Neutrophil (primary cell): Measurements from ENCODE around the gene IL1RAPL2.
"Not testable (repeated sequence)": the region's sequence is repeated elsewhere in the genome, so short reads cannot be mapped to it uniquely, and the experiment has no call there.

Source experiments
- H3K27ac ChIP-seq: fragments of 200-600 bp; sonication (generic); 2 replicates; pipeline ENCODE4 v1.5.1; 2016; ENCODE audit warnings: mild to moderate bottlenecking, moderate library complexity
- H3K27me3 ChIP-seq: fragments of 200-600 bp; sonication (generic); 2 replicates; pipeline ENCODE4 v1.6.0; 2016; ENCODE audit warnings: mild to moderate bottlenecking
- H3K36me3 ChIP-seq: fragments of 200-600 bp; sonication (generic); 2 replicates; pipeline ENCODE4 v1.5.1; 2017
- H3K4me1 ChIP-seq, 2 experiments: fragments of 200-600 bp in 1 of 2; sonication (generic) in 1 of 2; 1 replicate in 1 of 2; 2 replicates in 1 of 2; pipeline versions ENCODE4 v1.5.1 to v1.6.1; 2013 to 2016; ENCODE audit warnings: low read depth in 1 of 2, low read length in 1 of 2, mild to moderate bottlenecking in 1 of 2, moderate library complexity in 1 of 2; ENCODE audit not compliant: control insufficient read depth in 1 of 2, insufficient read depth in 1 of 2
- H3K4me3 ChIP-seq, 2 experiments: fragments of 200-600 bp in 1 of 2; sonication (generic) in 1 of 2; 1 replicate in 1 of 2; 2 replicates in 1 of 2; pipeline ENCODE4 v1.5.1; 2013 to 2016; ENCODE audit warnings: low read depth in 1 of 2, low read length in 1 of 2, mild to moderate bottlenecking in 1 of 2, moderate library complexity in 1 of 2
- H3K9me3 ChIP-seq: fragments of 200-600 bp; sonication (generic); 2 replicates; pipeline ENCODE4 v1.5.1; 2016
- TF ChIP-seq, protein P1 (sequence below): fragments of 200-600 bp; sonication (generic); IDR thresholded peaks from 2 replicates; pipeline ENCODE4 v1.5.1; 2016; ENCODE audit warnings: antibody characterized with exemption

IL1RAPL2 gene

GRCh38 chrX:105101378-105101777 is 535.4 kb downstream of the IL1RAPL2 start:
- no peak overlapping the region for H3K27ac ChIP-seq
- no peaks in the 10 kb centered on the region for H3K36me3 ChIP-seq
- TF ChIP-seq, protein P1, sequence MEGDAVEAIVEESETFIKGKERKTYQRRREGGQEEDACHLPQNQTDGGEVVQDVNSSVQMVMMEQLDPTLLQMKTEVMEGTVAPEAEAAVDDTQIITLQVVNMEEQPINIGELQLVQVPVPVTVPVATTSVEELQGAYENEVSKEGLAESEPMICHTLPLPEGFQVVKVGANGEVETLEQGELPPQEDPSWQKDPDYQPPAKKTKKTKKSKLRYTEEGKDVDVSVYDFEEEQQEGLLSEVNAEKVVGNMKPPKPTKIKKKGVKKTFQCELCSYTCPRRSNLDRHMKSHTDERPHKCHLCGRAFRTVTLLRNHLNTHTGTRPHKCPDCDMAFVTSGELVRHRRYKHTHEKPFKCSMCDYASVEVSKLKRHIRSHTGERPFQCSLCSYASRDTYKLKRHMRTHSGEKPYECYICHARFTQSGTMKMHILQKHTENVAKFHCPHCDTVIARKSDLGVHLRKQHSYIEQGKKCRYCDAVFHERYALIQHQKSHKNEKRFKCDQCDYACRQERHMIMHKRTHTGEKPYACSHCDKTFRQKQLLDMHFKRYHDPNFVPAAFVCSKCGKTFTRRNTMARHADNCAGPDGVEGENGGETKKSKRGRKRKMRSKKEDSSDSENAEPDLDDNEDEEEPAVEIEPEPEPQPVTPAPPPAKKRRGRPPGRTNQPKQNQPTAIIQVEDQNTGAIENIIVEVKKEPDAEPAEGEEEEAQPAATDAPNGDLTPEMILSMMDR: no peak
- H3K27me3 ChIP-seq: no peaks in the 10 kb centered on the region
- no peak overlapping the region for H3K4me3 ChIP-seq
- H3K9me3 ChIP-seq: no peaks in the 10 kb centered on the region
- no peaks in the 10 kb centered on the region for H3K4me1 ChIP-seq

GRCh38 chrX:105109936-105110335 is 543.9 kb downstream of the IL1RAPL2 start:
- no peak overlapping the region for H3K27ac ChIP-seq
- TF ChIP-seq, protein P1: no peak
- H3K9me3 ChIP-seq: no peaks in the 10 kb centered on the region
- H3K27me3 ChIP-seq: no peaks in the 10 kb centered on the region
- H3K4me3 ChIP-seq: no peak overlapping the region
- no peaks in the 10 kb centered on the region for H3K4me1 ChIP-seq
- H3K36me3 ChIP-seq: no peaks in the 10 kb centered on the region

DNA sequence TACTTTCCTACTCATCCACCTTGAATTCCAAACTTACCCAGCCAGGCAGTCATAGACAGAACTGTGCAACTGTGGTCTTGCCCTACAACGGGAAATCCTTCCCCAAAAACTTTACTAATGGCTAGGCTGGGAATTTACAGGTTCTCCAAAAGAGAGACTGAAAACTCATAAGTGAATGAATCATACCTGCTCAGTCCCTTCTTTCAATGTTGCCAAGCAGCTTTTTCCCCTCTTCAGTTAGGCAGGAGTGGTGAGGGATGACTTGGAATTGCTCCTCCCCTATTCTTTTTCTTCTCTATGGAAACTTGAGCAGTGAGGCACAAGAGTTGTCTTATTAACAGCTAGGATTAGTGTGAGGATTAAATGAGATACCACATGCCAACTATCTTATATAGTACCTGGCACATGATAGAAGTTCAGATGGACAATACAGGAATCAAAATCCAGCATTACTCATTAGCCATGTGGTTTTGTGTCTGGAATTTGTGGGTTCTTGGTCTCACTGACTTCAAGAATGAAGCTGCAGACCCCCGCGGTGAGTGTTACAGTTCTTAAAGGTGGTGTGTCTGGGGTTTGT is 548.6 kb downstream of the IL1RAPL2 start:
- Histone ChIP-seq H3K27ac (no peak overlapping the region), H3K9me3 (no peaks in the 10 kb centered on the region), H3K4me3 (no peak overlapping the region), H3K27me3 (no peaks in the 10 kb centered on the region), H3K36me3 (no peaks in the 10 kb centered on the region), H3K4me1 (no peaks in the 10 kb centered on the region)
- TF ChIP-seq, protein P1: no peak

DNA sequence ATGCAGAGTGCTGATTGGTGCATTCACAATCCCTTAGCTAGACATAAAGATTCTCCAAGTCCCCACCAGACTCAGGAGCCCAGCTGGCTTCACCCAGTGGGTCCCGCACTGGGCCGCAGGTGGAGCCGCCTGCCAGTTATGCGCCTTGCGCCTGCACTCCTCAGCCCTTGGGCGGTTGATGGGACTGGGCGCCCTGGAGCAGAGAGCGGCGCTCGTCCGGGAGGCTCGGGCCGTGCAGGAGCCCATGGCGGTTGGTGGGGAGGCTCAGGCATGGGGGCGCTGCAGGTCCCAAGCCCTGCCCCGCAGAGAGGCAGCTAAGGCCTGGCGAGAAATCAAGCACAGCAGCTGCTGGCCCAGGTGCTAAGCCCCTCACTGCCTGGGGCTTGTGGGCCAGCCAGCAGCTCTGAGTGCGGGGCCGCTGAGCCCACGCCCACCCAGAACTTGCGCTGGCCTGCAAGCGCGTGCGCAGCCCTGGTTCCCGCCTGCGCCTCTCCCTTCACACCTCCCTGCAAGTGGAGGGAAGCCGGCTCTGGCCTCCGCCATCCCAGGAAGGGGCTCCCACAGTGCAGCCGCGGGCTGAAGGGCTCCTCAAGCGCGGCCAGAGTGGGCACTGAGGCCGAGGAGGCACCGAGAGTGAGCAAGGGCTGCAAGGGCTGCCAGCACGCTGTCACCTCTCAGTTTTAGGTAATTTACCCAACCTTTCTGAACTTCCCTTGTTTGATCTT is 549.8 kb downstream of the IL1RAPL2 start:
- H3K4me1 ChIP-seq, H3K27me3 ChIP-seq, H3K4me3 ChIP-seq, H3K9me3 ChIP-seq, H3K27ac ChIP-seq, H3K36me3 ChIP-seq: not testable (repeated sequence)

DNA sequence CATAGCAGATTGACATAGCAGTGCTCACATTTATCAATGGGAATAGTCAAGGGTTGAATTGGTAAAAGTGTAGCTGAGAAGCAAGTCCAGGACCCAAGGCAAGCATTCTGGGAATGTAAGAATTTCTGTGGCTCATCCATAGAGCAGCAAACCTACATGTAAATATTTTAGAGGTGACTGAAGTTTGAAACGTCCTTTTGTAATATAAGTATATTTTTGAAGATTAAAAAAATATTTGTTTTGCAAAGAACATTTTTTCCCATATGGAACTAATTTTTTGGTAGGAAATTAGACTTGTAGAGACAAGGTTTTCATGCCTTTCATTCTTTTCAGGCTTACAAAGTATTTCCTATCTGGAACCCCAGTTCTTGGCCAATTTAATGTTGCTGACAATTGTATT is 550.5 kb downstream of the IL1RAPL2 start:
- Histone ChIP-seq H3K36me3 (no peaks in the 10 kb centered on the region), H3K27ac (no peak overlapping the region), H3K4me3 (no peak overlapping the region), H3K27me3 (no peaks in the 10 kb centered on the region), H3K4me1 (no peaks in the 10 kb centered on the region), H3K9me3 (no peaks in the 10 kb centered on the region)
- TF ChIP-seq, protein P1: no peak

DNA sequence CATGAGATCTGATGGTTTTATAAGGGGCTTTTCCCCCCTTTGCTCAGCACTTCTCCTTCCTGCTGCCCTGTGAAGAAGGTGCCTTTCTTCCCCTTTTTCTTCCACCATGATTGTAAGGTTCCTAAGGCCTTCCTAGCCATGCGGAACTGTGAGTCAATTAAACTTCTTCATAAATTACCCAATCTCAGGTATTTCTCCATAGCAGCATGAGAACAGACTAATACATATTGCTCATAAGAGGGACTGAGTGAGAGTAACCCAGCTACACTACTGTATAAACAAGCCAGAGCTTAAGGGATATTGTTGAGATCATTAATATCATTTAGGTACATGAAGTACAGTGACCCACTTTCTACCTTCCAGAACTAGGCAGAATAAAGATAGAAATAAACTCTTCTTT is 551.6 kb downstream of the IL1RAPL2 start:
- no peaks in the 10 kb centered on the region for H3K36me3 ChIP-seq

More for the DNA sequence above, 551.6 kb downstream of the IL1RAPL2 start:
- Histone ChIP-seq H3K9me3 (no peaks in the 10 kb centered on the region), H3K4me3 (no peak overlapping the region), H3K27me3 (no peaks in the 10 kb centered on the region), H3K27ac (no peak overlapping the region), H3K4me1 (no peaks in the 10 kb centered on the region)
- TF ChIP-seq, protein P1: no peak
